HEK293 (cell line): ENCODE data around the gene RPL11.

ENCODE experiments used
- CTCF ChIP-seq: fragments of 450-650 bp; formaldehyde crosslinking; IDR thresholded peaks from 2 replicates; pipeline ENCODE4 v1.5.1; 2016; ENCODE audit warnings: missing biosample characterization, missing genetic modification characterization
- KLF9 ChIP-seq: fragments of 450-650 bp; formaldehyde crosslinking; IDR thresholded peaks from 2 replicates; pipeline ENCODE4 v1.5.1; 2016; ENCODE audit warnings: missing biosample characterization, missing genetic modification characterization, low read depth
- REST ChIP-seq: fragments of 450-650 bp; formaldehyde crosslinking; IDR thresholded peaks from 2 replicates; pipeline ENCODE4 v1.5.1; 2016; ENCODE audit warnings: missing biosample characterization, missing genetic modification characterization
- SP2 ChIP-seq: fragments of 450-650 bp; formaldehyde crosslinking; IDR thresholded peaks from 2 replicates; pipeline ENCODE4 v1.5.1; 2016; ENCODE audit warnings: missing biosample characterization, missing genetic modification characterization
- YY1 ChIP-seq: fragments of 450-650 bp; formaldehyde crosslinking; IDR thresholded peaks from 2 replicates; pipeline ENCODE4 v1.5.1; 2018; ENCODE audit warnings: missing biosample characterization, missing genetic modification characterization
- ZBTB11 ChIP-seq: fragments of 450-650 bp; formaldehyde crosslinking; conservative IDR thresholded peaks from 2 replicates; pipeline ENCODE4 v1.5.1; 2016; ENCODE audit warnings: low read depth, missing biosample characterization, missing genetic modification characterization
- ZFP3 ChIP-seq: fragments of 450-650 bp; formaldehyde crosslinking; IDR thresholded peaks from 2 replicates; pipeline ENCODE4 v1.5.1; 2016; ENCODE audit warnings: low read depth, missing biosample characterization, missing genetic modification characterization
- ZNF138 ChIP-seq: fragments of 450-650 bp; formaldehyde crosslinking; IDR thresholded peaks from 2 replicates; pipeline ENCODE4 v1.5.1; 2016; ENCODE audit warnings: missing biosample characterization, missing genetic modification characterization, borderline replicate concordance
- ZNF558 ChIP-seq: fragments of 450-650 bp; formaldehyde crosslinking; IDR thresholded peaks from 2 replicates; pipeline ENCODE4 v1.5.1; 2016; ENCODE audit warnings: missing biosample characterization, missing genetic modification characterization
- ZNF580 ChIP-seq: fragments of 450-650 bp; formaldehyde crosslinking; IDR thresholded peaks from 2 replicates; pipeline ENCODE4 v1.5.1; 2016; ENCODE audit warnings: missing biosample characterization, missing genetic modification characterization
- ZSCAN30 ChIP-seq: fragments of 450-650 bp; IDR thresholded peaks from 2 replicates; pipeline ENCODE4 v1.5.1; 2018; ENCODE audit warnings: missing biosample characterization, mild to moderate bottlenecking, missing genetic modification characterization, moderate library complexity

- TF ChIP-seq SP2 (tag by site-specific recombination) = no peak
- no peak for TF ChIP-seq CTCF (tag by site-specific recombination)
- TF ChIP-seq ZFP3 (tag by site-specific recombination) = no peak
- TF ChIP-seq ZNF558 = no peak
- TF ChIP-seq ZSCAN30 (tag by site-specific recombination) = no peak
- no peak for TF ChIP-seq KLF9
- no peak for TF ChIP-seq REST (tag by site-specific recombination)
- no peak for TF ChIP-seq ZNF580
- TF ChIP-seq YY1 = no peak
- TF ChIP-seq ZNF138 (tag by site-specific recombination) = no peak
- TF ChIP-seq ZBTB11 (tag by site-specific recombination) = no peak
Measured at GRCh38 chr1:23667411-23667810, 24.2 kb upstream of the RPL11 start.
